Activated naive CD8-positive, alpha-beta T cell treated with anti-CD3 and anti-CD28 coated beads, Interleukin-2, amount 10 ng/mL, durations not matched to agents 7 days and 5 days (primary cell): ENCODE results near the gene TMEM235. TPM values are rescaled to one million over a fixed set of nuclear protein-coding genes. Genes with fewer than 3 reads are reported as not detected.

Experiments
- ATAC-seq: fragments of 150-1000 bp; cut with Tn5 transposase; one replicate; pipeline ENCODE4 v1.10.0; 2021; ENCODE audit warnings: low read depth, moderate library complexity
- POLR2A ChIA-PET: fragments of 350-600 bp; sonication (Branson Sonifier 250); formaldehyde crosslinking; loops from one replicate; lab custom pipeline; 2021; ENCODE audit warnings: antibody characterized with exemption; lab: Charles Lee
- DNase-seq: peaks from one replicate; pipeline ENCODE4 v3.0.0; 2021
- H3K27ac Mint-ChIP-seq: one replicate; pipeline ENCODE4 v1.8.0; 2022; ENCODE audit warnings: mild to moderate bottlenecking, mixed read lengths
- H3K27me3 Mint-ChIP-seq: one replicate; pipeline ENCODE4 v1.8.0; 2022; ENCODE audit warnings: mild to moderate bottlenecking, moderate library complexity, mixed read lengths
- H3K36me3 Mint-ChIP-seq: one replicate; pipeline ENCODE4 v1.8.0; 2021; ENCODE audit warnings: mild to moderate bottlenecking, mixed read lengths
- H3K4me1 Mint-ChIP-seq: one replicate; pipeline ENCODE4 v1.8.0; 2021; ENCODE audit warnings: mixed read lengths
- H3K4me3 Mint-ChIP-seq: one replicate; pipeline ENCODE4 v1.8.0; 2022; ENCODE audit warnings: mild to moderate bottlenecking, moderate library complexity, mixed read lengths
- H3K9me3 Mint-ChIP-seq: one replicate; pipeline ENCODE4 v1.8.0; 2021; ENCODE audit warnings: mixed read lengths
- total RNA-seq, 2 experiments: library from RNA; stranded (reverse); gene quantifications; one replicate each; pipeline ENCODE4 v1.2.3, GENCODE V29; 2021

The TMEM235 gene
- total RNA-seq, 2 experiments from 2014 or later = not detected

- POLR2A ChIA-PET = no interaction called here
- DNase-seq = no peak
- Mint-ChIP-seq H3K27ac (no peak overlapping the region), H3K27me3 (peaks cover 4% of the 10 kb centered on the region), H3K36me3 (no peaks in the 10 kb centered on the region), H3K4me1 (peaks cover 8% of the 10 kb centered on the region), H3K4me3 (no peak overlapping the region), H3K9me3 (no peaks in the 10 kb centered on the region)
- ATAC-seq = no peak
Measured at GRCh38 chr17:78268951-78269905, 37.8 kb downstream of the TMEM235 start.

DNA sequence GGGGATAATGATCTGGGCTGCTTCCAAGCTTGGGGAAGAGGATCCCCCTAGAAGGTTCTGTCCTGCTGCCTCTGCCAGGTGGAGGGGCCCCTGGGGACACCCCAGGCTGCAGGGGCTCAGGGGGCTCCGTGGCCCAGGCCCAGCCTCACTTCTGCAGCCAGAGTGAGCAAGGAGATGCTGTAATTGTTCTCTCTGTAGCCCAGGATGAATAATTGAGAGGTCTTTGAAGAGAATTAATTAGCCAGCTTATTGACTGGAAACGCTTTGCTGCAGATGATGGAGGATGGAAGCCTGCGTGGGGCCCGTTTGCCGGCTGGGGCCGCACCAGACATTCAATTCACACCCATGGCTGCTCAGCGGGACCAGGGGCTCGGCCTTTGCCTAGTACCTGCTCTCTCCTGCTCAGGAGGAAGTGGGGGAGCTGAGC lies 38.5 kb downstream of the TMEM235 start:
- ATAC-seq (no peak), DNase-seq (no peak)
- H3K36me3 Mint-ChIP-seq = no peaks in the 10 kb centered on the region
- H3K27me3 Mint-ChIP-seq = peaks cover 4% of the 10 kb centered on the region
- H3K27ac Mint-ChIP-seq = no peak overlapping the region
- no peaks in the 10 kb centered on the region for H3K9me3 Mint-ChIP-seq
- H3K4me1 Mint-ChIP-seq = peaks cover 8% of the 10 kb centered on the region
- no peak overlapping the region for H3K4me3 Mint-ChIP-seq
- POLR2A ChIA-PET = no interaction called here

DNA sequence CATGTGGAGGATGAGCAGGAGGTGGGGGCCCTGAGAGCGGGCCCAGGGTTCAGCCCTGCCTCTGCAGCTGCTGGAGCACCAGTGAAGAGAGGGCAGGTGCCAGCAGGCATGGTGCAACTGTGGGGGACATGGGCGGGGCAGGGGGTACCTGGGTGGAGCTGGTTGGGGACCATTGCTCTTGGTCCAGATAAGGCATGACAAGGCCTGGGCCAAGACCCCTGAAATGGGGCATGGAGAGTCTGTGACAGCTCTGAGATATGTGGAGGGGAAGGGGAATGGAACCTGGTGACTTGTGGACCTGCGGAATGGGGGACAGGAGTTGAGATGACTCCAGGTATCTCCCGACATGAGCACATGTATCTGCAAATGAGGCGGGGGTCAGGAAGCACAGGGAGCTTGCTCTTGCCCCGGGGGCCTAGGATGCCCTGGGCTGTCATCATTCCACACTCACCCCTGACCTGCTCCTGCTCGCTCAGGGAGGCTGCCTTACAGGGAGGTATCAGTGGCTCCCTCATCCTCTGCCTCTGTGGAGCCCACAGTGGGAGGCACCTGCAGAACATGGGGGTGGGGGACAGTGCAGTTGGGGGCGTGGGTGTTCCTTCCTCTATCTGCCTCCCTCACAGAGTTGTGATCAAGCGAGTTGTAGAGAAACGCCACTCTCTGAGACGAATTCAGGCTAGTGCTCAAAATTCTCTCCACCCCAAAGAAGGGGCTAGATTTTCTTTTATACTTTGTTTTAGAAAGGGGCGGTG lies 40.2 kb downstream of the TMEM235 start:
- H3K9me3 Mint-ChIP-seq = no peaks in the 10 kb centered on the region
- H3K4me1 Mint-ChIP-seq = peaks cover 15% of the 10 kb centered on the region
- peaks cover 2% of the 10 kb centered on the region for H3K36me3 Mint-ChIP-seq
- DNase-seq (no peak), ATAC-seq (no peak)
- H3K27ac Mint-ChIP-seq = no peak overlapping the region
- peaks cover 4% of the 10 kb centered on the region for H3K27me3 Mint-ChIP-seq
- POLR2A ChIA-PET = no interaction called here
- H3K4me3 Mint-ChIP-seq = no peak overlapping the region

DNA sequence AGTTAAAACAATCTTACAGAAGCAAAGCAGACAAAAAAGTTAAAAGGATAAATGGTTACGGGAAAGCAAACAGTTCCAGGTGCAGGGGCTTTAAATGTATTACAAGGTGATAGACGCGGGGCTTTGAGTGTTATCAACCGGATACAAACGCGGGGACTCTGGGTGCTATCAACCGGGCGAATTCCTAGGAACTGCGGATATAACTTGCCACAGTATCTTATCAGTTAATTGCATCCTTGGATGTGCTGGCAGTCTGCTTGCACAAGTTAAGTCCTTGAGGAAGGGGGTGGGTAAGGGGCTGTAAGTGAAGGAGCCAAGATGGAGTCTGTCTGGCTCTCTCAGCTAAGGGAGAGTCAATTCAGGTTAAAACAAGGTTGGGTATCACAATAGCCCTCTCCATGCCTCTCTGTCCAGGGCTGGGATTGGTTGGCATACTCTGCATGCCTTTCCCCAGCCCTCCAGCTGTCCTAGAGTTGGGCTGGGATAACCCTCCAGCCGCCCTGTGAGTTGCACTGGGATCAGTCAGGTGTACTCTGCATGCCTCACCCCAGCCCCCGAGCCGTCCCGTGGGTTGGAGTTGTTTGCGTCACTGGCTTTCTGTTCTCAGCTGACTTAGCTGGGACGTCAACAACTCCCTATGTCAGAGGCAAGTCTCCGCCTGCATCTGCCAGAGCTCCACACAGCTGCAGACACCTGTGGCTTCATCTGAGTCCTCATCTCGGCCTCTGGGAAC lies 40.9 kb downstream of the TMEM235 start:
- peaks cover 15% of the 10 kb centered on the region for H3K4me1 Mint-ChIP-seq
- POLR2A ChIA-PET = no interaction called here
- ATAC-seq (peak; percentile 54), DNase-seq (no peak)
- no peak overlapping the region for H3K4me3 Mint-ChIP-seq
- H3K27me3 Mint-ChIP-seq = peaks cover 4% of the 10 kb centered on the region
- H3K36me3 Mint-ChIP-seq = peaks cover 2% of the 10 kb centered on the region
- no peaks in the 10 kb centered on the region for H3K9me3 Mint-ChIP-seq
- H3K27ac Mint-ChIP-seq = no peak overlapping the region

DNA sequence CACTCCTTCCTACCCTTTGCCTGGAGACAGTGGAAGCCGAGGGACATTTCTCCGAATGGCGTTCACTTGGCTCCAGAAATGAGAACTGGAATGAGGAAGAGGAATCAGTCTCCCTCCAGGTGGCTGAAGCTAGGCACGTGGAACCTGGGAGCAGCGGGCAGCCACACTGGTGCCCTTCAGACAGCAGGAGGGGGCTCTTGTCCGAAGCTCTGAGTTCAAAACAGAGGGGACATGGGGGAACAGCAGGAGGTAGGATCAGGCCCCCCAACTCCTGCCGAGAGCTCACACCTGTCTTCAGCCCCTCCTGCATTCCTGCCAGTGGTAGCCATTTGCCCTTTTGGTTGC lies 41.5 kb downstream of the TMEM235 start:
- ATAC-seq (no peak), DNase-seq (no peak)
- Mint-ChIP-seq H3K27me3 (peaks cover 4% of the 10 kb centered on the region), H3K36me3 (peaks cover 2% of the 10 kb centered on the region), H3K4me3 (no peak overlapping the region), H3K9me3 (no peaks in the 10 kb centered on the region), H3K27ac (no peak overlapping the region), H3K4me1 (peaks cover 15% of the 10 kb centered on the region)
- POLR2A ChIA-PET = no interaction called here

- no peak overlapping the region for H3K27ac Mint-ChIP-seq
- peaks cover 4% of the 10 kb centered on the region for H3K27me3 Mint-ChIP-seq
- peaks cover 15% of the 10 kb centered on the region for H3K4me1 Mint-ChIP-seq
- no peak overlapping the region for H3K4me3 Mint-ChIP-seq
- H3K9me3 Mint-ChIP-seq = no peaks in the 10 kb centered on the region
- DNase-seq (no peak), ATAC-seq (no peak)
- POLR2A ChIA-PET = no interaction called here
- H3K36me3 Mint-ChIP-seq = peaks cover 2% of the 10 kb centered on the region
Measured at GRCh38 chr17:78273813-78274212, 42.4 kb downstream of the TMEM235 start.

DNA sequence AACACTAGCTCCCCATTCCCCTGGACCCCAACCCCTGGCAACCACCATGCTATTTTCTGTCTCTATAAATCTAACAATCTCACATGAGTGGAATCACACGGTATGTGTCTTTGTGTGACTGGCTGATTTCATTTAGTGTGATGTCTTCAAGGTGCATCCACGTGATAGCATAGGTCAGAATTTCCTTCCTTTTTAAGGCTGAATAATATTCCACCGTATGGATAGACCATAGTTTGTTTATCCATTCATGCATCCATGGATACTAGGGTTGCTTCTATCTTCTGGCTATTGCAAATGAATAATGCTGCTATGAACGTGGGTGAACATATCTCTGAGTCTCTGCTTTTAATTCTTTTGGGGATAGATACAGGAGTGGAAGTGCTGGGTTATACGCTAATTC lies 43.9 kb downstream of the TMEM235 start:
- Mint-ChIP-seq H3K4me1 (peaks cover 15% of the 10 kb centered on the region), H3K27me3 (peaks cover 4% of the 10 kb centered on the region), H3K36me3 (peaks cover 2% of the 10 kb centered on the region), H3K4me3 (no peak overlapping the region), H3K27ac (peak overlapping the region; percentile 30), H3K9me3 (no peaks in the 10 kb centered on the region)
- ATAC-seq (no peak), DNase-seq (no peak)
- POLR2A ChIA-PET = no interaction called here

DNA sequence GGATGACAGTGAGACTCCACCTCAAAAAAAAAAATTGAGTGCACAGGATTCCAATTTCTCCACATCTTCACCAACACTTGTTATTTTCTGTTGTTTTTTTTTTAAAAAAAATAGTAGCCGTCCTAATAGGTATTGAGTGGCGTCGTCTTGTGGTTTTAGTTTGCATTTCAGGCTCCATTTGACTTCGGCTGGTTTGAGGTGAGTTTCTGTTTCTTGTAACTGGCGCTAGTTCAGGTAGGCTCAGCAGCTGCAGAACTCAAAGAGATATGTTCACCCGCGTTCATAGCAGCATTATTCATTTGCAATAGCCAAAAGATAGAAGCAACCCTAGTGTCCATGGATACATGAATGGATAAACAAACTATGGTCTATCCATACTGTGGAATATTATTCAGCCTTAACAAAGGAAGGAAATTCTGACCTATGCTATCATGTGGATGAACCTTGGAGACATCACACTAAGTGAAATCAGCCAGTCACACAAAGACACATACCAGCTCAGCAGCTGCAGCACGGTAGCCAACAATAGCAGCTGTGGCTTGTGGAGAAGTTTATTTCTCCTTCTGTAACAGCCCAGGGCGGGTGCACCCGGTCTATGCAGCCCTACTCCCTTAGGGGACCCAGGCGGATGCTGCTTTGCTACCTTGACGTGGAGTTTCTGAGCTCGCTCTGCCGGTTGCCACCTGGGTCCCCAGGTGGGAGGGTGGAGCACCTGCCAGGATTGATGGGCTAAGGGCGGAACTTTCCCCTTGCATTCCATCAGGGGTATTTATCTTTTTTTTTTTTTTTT lies 44.9 kb downstream of the TMEM235 start:
- no peak for DNase-seq
- Mint-ChIP-seq H3K27ac (no peak overlapping the region), H3K27me3 (peaks cover under 1% of the 10 kb centered on the region), H3K36me3 (peaks cover 2% of the 10 kb centered on the region), H3K4me1 (peaks cover 15% of the 10 kb centered on the region), H3K4me3 (no peak overlapping the region), H3K9me3 (no peaks in the 10 kb centered on the region)
- POLR2A ChIA-PET = interaction anchor here (0.7 kb wide), 1 partner anchor 389 kb away, joined by 3 read pairs; no protein-coding TSS in a partner anchor
- ATAC-seq = peak; percentile 17

DNA sequence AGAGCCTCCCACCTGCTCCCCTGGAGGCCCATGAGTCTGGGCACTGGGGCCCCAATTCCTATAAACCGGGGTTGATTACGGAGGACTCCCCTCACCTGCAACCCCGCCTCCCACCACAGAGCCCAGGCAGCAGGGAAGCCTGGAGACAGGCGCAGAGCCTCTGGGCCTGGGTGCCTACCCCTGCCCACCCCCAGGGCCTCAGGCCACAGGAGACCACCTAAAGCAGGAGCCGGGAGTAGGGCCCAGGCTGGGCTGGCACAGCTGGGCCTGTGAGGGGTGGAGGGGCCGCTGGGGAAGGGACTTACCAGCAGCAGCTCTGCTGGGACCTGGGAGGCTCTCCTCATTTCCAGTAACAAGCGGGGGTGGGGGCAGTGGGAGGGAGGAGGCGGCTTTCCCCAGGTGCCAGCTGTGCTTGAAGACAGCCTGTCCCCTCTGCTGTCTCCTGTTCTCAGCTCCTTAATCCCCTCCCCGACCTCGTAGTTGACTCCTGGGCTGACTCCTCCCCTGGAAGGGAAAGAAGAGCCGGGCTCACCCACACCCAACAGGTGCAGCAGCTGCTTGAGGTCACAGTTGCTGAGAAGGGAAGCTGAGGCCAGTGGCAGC lies 46.8 kb downstream of the TMEM235 start:
- H3K4me3 Mint-ChIP-seq = no peak overlapping the region

GRCh38 chr17:78279360-78279990 lies 48.0 kb downstream of the TMEM235 start:
- H3K27me3 Mint-ChIP-seq = no peaks in the 10 kb centered on the region
- no peak for ATAC-seq
- peaks cover 6% of the 10 kb centered on the region for H3K4me1 Mint-ChIP-seq
- no peak for DNase-seq
- no peaks in the 10 kb centered on the region for H3K9me3 Mint-ChIP-seq
- H3K36me3 Mint-ChIP-seq = peaks cover 2% of the 10 kb centered on the region
- no peak overlapping the region for H3K27ac Mint-ChIP-seq
- POLR2A ChIA-PET = no interaction called here
- no peak overlapping the region for H3K4me3 Mint-ChIP-seq

More for the DNA sequence above, 46.8 kb downstream of the TMEM235 start:
- POLR2A ChIA-PET = interaction anchor here (1.3 kb wide), 1 partner anchor 10 kb away, joined by 5 read pairs; no protein-coding TSS in a partner anchor
- no peak overlapping the region for H3K27ac Mint-ChIP-seq
- ATAC-seq (no peak), DNase-seq (no peak)
- peaks cover 6% of the 10 kb centered on the region for H3K4me1 Mint-ChIP-seq
- H3K36me3 Mint-ChIP-seq = peaks cover 2% of the 10 kb centered on the region
- no peaks in the 10 kb centered on the region for H3K27me3 Mint-ChIP-seq
- no peaks in the 10 kb centered on the region for H3K9me3 Mint-ChIP-seq

- DNase-seq (no peak), ATAC-seq (no peak)
- Mint-ChIP-seq H3K36me3 (no peaks in the 10 kb centered on the region), H3K4me3 (no peak overlapping the region), H3K4me1 (peaks cover 3% of the 10 kb centered on the region), H3K27me3 (no peaks in the 10 kb centered on the region), H3K27ac (no peak overlapping the region), H3K9me3 (no peaks in the 10 kb centered on the region)
- POLR2A ChIA-PET = no interaction called here
Measured at GRCh38 chr17:78281249-78281845, 49.9 kb downstream of the TMEM235 start.

- Mint-ChIP-seq H3K36me3 (no peaks in the 10 kb centered on the region), H3K27me3 (no peaks in the 10 kb centered on the region), H3K4me3 (no peak overlapping the region), H3K9me3 (no peaks in the 10 kb centered on the region), H3K27ac (no peak overlapping the region), H3K4me1 (no peaks in the 10 kb centered on the region)
- DNase-seq = no peak
- POLR2A ChIA-PET = no interaction called here
- no peak for ATAC-seq
Measured at GRCh38 chr17:78284146-78284545, 52.7 kb downstream of the TMEM235 start.
